Motor neuron (in vitro differentiated cells): ENCODE results near the gene CHCT1. TPM values are rescaled to one million over a fixed set of nuclear protein-coding genes. Genes with fewer than 3 reads are reported as not detected.

Source experiments
- ATAC-seq, 8 experiments: fragments of 200-7000 bp; cut with Tn5 transposase; replicated peaks in 6 of 8; 2 replicates each; pipeline ENCODE4 v1.8.0; 2021; ENCODE audit warnings: mild to moderate bottlenecking in 8 of 8, moderate library complexity in 8 of 8
- H3K27ac ChIP-seq, 2 donors: fragments of 250-450 bp; sonication (Bioruptor Pico); 2 replicates each; pipeline ENCODE4 v1.9.0; 2021; ENCODE audit warnings: antibody characterized with exemption in 2 of 2, mild to moderate bottlenecking in 2 of 2, moderate library complexity in 1 of 2
- H3K4me1 ChIP-seq, 2 donors: fragments of 250-450 bp; sonication (Bioruptor Pico); replicated peaks in 1 of 2; 2 replicates each; pipeline ENCODE4 v1.6.1; 2021; ENCODE audit warnings: antibody characterized with exemption in 2 of 2, mild to moderate bottlenecking in 2 of 2, moderate library complexity in 1 of 2
- H3K4me3 ChIP-seq, 5 donors: fragments of 250-450 bp; sonication (Bioruptor Pico); 2 replicates each; pipeline ENCODE4 v1.9.0; 2021; ENCODE audit warnings: antibody characterized with exemption in 5 of 5, mild to moderate bottlenecking in 5 of 5, moderate library complexity in 4 of 5
- WGBS, 10 experiments: fragments of 450-650 bp; shearing (Covaris generic); methylation state at CpG; one replicate each; pipeline ENCODE4 v1.0.0; 2022; 5-methylcytosine and 5-hydroxymethylcytosine counted together
- in situ Hi-C, 9 experiments: fragments of 400-800 bp; cut with MboI; loops; one replicate each; pipeline ENCODE4 v1.15.0; 2021; ENCODE audit warnings: low sequenced_read_pairs in 9 of 9, low pct_unique_long_range_greater_than_20kb in 2 of 9; ENCODE audit not compliant: unreplicated experiment in 9 of 9
- total RNA-seq, 8 experiments: library from RNA; unstranded; fragments of 300-600 nt; gene quantifications; 2 replicates each; pipeline versions ENCODE4 v1.2.3 to v1.2.4, GENCODE V29; 2022

CHCT1 gene
- total RNA-seq, 8 experiments from 2014 or later: not detected

DNA sequence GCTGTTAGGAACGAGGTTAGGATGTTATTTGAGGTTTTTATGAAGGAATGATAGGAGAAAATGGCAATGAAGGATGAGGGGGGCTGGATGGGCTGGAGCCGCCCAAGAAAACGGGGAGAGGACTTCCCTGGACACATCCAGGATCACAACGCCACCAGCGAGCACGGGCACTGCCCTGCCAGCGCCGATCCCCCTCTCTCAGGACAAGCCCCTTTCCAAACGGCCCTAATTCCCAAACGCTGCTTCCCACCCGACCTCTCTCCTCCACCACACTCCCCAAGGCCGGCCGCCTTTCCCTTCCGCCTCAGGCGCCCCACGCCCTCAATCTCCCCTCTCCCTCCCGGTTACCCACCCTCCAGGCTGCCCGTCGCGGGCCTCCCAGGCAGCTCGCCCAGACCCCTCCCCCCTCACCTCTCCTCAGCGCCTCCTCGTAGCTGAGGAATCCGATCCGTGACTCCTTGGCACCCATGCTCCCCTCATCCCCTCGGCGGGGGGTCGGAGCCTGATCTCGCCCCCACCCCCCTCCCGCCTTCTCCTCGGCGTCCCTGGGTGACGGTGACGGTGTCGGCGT lies 30.7 kb upstream of the CHCT1 start:
- Histone ChIP-seq H3K27ac (peak overlapping the region; percentile 79 to 88), H3K4me3 (peak overlapping the region; percentile 73 to 95 (median 86)), H3K4me1 (peaks cover 16 to 28% of the 10 kb centered on the region in 2 donors)
- in situ Hi-C loops: no loop called here
- WGBS, 10 experiments: 0% methylated on average over 1 to 8 of the region's 36 CpGs; no CpG with 5 or more reads in 6 of the 10 experiments
- peak; percentile 38 to 76 (median 72) for ATAC-seq

GRCh38 chr17:60392042-60392844 lies 30.0 kb upstream of the CHCT1 start, which contains the start of gene USP32:
TSS of gene USP32 (minus strand) at chr17:60392133. CDS start at chr17:60391939, 194 bp downstream.
- peak within 1 kb of the TSS; percentile 79 to 88 for H3K27ac ChIP-seq

GRCh38 chr17:60392845-60393702 lies 29.2 kb upstream of the CHCT1 start:
- no peak for ATAC-seq
- 0 to 42% (median 28%) methylated on average over 1 to 16 of the region's 17 CpGs for WGBS, 10 experiments
- Histone ChIP-seq H3K4me1 (peaks cover 14 to 28% of the 10 kb centered on the region in 2 donors), H3K4me3 (peak overlapping the region; percentile 73 to 95 (median 86)), H3K27ac (peak overlapping the region; percentile 79 to 88)
- in situ Hi-C loops: no loop called here

More at GRCh38 chr17:60392042-60392844, 30.0 kb upstream of the CHCT1 start, which contains the start of gene USP32:
- peaks cover 14 to 28% of the 10 kb centered on the region in 2 donors for H3K4me1 ChIP-seq
- in situ Hi-C loops: no loop called here
- 0 to 4% (median 0%) methylated on average over 2 to 7 of the region's 68 CpGs; no CpG with 5 or more reads in 4 of the 10 experiments for WGBS, 10 experiments
- peak; percentile 82 to 89 (median 87) for ATAC-seq
- peak within 1 kb of the TSS; percentile 73 to 95 (median 86) for H3K4me3 ChIP-seq

DNA sequence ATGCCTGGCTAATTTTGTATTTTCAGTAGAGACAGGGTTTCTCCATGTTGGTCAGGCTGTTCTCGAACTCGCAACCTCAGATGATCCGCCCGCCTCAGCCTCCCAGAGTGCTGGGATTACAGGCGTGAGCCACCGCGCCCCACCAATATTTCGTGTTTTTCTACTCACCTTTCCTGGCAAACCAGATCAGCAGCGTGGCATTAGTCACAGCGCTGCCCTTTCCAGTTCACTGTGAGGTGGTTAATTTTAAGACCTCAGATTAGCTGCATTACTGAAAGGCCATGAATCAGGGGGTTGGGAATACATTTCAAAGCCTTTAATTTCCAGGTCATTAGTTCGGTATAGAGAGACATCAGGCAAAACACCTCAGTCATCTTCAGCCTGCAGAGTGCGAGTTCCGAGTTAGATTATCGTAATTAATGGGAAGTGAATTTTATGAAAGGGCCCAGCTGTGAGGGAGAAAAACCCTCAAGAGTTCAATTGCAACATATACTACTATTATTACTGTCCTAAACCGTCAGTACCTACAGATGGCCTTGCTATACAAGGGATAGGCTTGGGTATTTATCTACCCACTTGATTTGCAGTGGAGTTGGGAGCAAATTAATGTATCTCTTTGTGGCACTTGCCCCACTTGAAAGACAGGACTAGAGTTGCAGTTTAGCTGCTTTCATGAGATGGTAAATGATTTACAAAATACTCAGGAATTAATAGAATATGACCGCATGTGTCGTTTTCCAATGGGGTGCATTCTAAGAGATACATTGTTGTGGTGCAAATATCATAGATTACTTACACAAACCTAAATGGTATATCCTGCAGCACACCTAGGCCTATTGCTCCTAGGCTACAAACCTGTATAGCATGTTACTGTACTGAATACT lies 28.2 kb upstream of the CHCT1 start:
- 40 to 100% (median 88%) methylated on average over 1 to 15 of the region's 17 CpGs for WGBS, 10 experiments
- H3K4me3 ChIP-seq: no peak overlapping the region
- ATAC-seq: no peak
- in situ Hi-C loops: no loop called here
- no peak overlapping the region for H3K27ac ChIP-seq
- H3K4me1 ChIP-seq: peaks cover 10 to 23% of the 10 kb centered on the region in 2 donors

- WGBS, 10 experiments: 66 to 89% (median 82%) methylated on average over 2 to 4 of the region's 4 CpGs
- no peak overlapping the region for H3K4me3 ChIP-seq
- H3K27ac ChIP-seq: no peak overlapping the region
- no peak for ATAC-seq
- in situ Hi-C loops: no loop called here
- peaks cover 3 to 14% of the 10 kb centered on the region in 2 donors for H3K4me1 ChIP-seq
Observed at GRCh38 chr17:60395508-60396065, 26.7 kb upstream of the CHCT1 start.

GRCh38 chr17:60396412-60396811 lies 25.9 kb upstream of the CHCT1 start:
- WGBS, 10 experiments: 62 to 100% (median 77%) methylated on average over 1 to 3 of the region's 3 CpGs
- Histone ChIP-seq H3K27ac (no peak overlapping the region), H3K4me3 (no peak overlapping the region), H3K4me1 (peaks cover 3 to 14% of the 10 kb centered on the region in 2 donors)
- in situ Hi-C loops: no loop called here
- no peak for ATAC-seq

- Histone ChIP-seq H3K4me3 (no peak overlapping the region), H3K27ac (no peak overlapping the region), H3K4me1 (peaks cover 0 to 9% of the 10 kb centered on the region in 2 donors)
- ATAC-seq: no peak
- 63 to 100% (median 90%) methylated on average over 1 to 3 of the region's 3 CpGs; no CpG with 5 or more reads in 1 of the 10 experiments for WGBS, 10 experiments
- in situ Hi-C loops: no loop called here
Observed at GRCh38 chr17:60398227-60398959, 23.9 kb upstream of the CHCT1 start.

- ATAC-seq: no peak
- no peak overlapping the region for H3K27ac ChIP-seq
- no peaks in the 10 kb centered on the region for H3K4me1 ChIP-seq
- H3K4me3 ChIP-seq: no peak overlapping the region
- in situ Hi-C loops: loop anchor here in 1 of 9 experiments (25.0 kb wide), 1 partner anchor 315 kb away; the partner anchor contains the start of gene HEATR6
Observed at GRCh38 chr17:60401819-60402218, 20.5 kb upstream of the CHCT1 start.

- Histone ChIP-seq H3K4me1 (no peaks in the 10 kb centered on the region), H3K4me3 (no peak overlapping the region), H3K27ac (no peak overlapping the region)
- ATAC-seq: no peak
- WGBS, 10 experiments: 33 to 100% (median 85%) methylated on average over 1 to 3 of the region's 3 CpGs; no CpG with 5 or more reads in 2 of the 10 experiments
- in situ Hi-C loops: loop anchor here in 1 of 9 experiments (25.0 kb wide), 1 partner anchor 316 kb away; the partner anchor contains the start of gene HEATR6
Observed at GRCh38 chr17:60403523-60403810, 18.8 kb upstream of the CHCT1 start.

GRCh38 chr17:60403962-60404361 lies 18.3 kb upstream of the CHCT1 start:
- Histone ChIP-seq H3K4me1 (no peaks in the 10 kb centered on the region), H3K27ac (no peak overlapping the region), H3K4me3 (no peak overlapping the region)
- 52 to 100% (median 82%) methylated on average over 1 to 6 of the region's 6 CpGs; no CpG with 5 or more reads in 1 of the 10 experiments for WGBS, 10 experiments
- peak in 3 of 8 experiments; percentile 85 to 97 (median 92) for ATAC-seq
- in situ Hi-C loops: loop anchor here in 1 of 9 experiments (25.0 kb wide), 1 partner anchor 317 kb away; the partner anchor contains the start of gene HEATR6

DNA sequence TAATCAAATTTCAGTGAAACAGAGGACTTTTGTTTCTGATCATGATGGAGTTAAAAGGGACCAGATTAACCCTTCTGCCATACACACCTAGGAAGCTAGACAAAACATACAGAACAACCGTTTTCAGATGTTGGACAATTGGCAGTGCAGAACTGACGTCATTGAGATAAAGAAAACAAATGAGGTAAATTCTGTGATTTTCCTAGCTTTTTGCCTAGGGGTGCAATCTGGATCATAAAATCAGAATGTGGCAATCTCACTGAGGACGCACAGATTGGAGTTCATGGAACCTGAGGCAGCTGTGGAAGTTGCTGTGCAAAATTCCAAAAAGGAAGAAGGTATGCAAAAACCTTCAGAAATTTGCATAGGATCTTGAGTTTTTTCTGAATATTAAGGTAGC lies 15.4 kb upstream of the CHCT1 start:
- Histone ChIP-seq H3K4me1 (no peaks in the 10 kb centered on the region), H3K27ac (no peak overlapping the region), H3K4me3 (no peak overlapping the region)
- WGBS, 10 experiments: 28 to 100% (median 84%) methylated on average over 1 to 3 of the region's 3 CpGs
- in situ Hi-C loops: loop anchor here in 1 of 9 experiments (25.0 kb wide), 1 partner anchor 320 kb away; the partner anchor contains the start of gene HEATR6
- peak in 1 of 8 experiments; percentile 30 for ATAC-seq
